HG02571 (cell line): Measurements from ENCODE around the gene OLFML3.
"Not testable (repeated sequence)": the region's sequence is repeated elsewhere in the genome, so short reads cannot be mapped to it uniquely, and the experiment has no call there.

Source experiments
- ATAC-seq: cut with Tn5 transposase; IDR thresholded peaks from one replicate; pipeline ENCODE4 v1.9.1; 2021; ENCODE audit warnings: mild to moderate bottlenecking, moderate library complexity; ENCODE audit not compliant: unreplicated experiment

OLFML3 gene

GRCh38 chr1:113990961-113991360 is 11.7 kb downstream of the OLFML3 start:
- no peak for ATAC-seq

GRCh38 chr1:113991467-113991997 is 12.3 kb downstream of the OLFML3 start:
- no peak for ATAC-seq

GRCh38 chr1:113993072-113993471 is 13.8 kb downstream of the OLFML3 start:
- ATAC-seq: no peak

GRCh38 chr1:113993766-113994165 is 14.5 kb downstream of the OLFML3 start:
- no peak for ATAC-seq

GRCh38 chr1:113995382-113995781 is 16.1 kb downstream of the OLFML3 start:
- no peak for ATAC-seq

- ATAC-seq: no peak
Measured at GRCh38 chr1:113998361-113998760, 19.1 kb downstream of the OLFML3 start.

GRCh38 chr1:113999233-113999632 is 20.0 kb downstream of the OLFML3 start:
- ATAC-seq: no peak

- ATAC-seq: no peak
Measured at GRCh38 chr1:113999799-114000198, 20.5 kb downstream of the OLFML3 start.

GRCh38 chr1:114000406-114000805 is 21.1 kb downstream of the OLFML3 start:
- ATAC-seq: no peak

- ATAC-seq: no peak
Measured at GRCh38 chr1:114002492-114003239, 23.4 kb downstream of the OLFML3 start.

- ATAC-seq: no peak
Measured at GRCh38 chr1:114003431-114003830, 24.2 kb downstream of the OLFML3 start.

- not testable (repeated sequence) for ATAC-seq
Measured at GRCh38 chr1:114006825-114007224, 27.6 kb downstream of the OLFML3 start.

- ATAC-seq: no peak
Measured at GRCh38 chr1:114008480-114008941, 29.2 kb downstream of the OLFML3 start.

- ATAC-seq: no peak
Measured at GRCh38 chr1:114008993-114009392, 29.7 kb downstream of the OLFML3 start.

GRCh38 chr1:114009393-114009792 is 30.1 kb downstream of the OLFML3 start:
- ATAC-seq: no peak

- ATAC-seq: no peak
Measured at GRCh38 chr1:114010433-114011184, 31.3 kb downstream of the OLFML3 start.

- ATAC-seq: no peak
Measured at GRCh38 chr1:114011796-114012195, 32.5 kb downstream of the OLFML3 start.

GRCh38 chr1:114015075-114015474 is 35.8 kb downstream of the OLFML3 start:
- no peak for ATAC-seq

GRCh38 chr1:114019724-114020123 is 40.5 kb downstream of the OLFML3 start:
- not testable (repeated sequence) for ATAC-seq

- no peak for ATAC-seq
Measured at GRCh38 chr1:114021665-114022099, 42.4 kb downstream of the OLFML3 start.

GRCh38 chr1:114022877-114023276 is 43.6 kb downstream of the OLFML3 start:
- no peak for ATAC-seq

- no peak for ATAC-seq
Measured at GRCh38 chr1:114023377-114023776, 44.1 kb downstream of the OLFML3 start.
